Measurements from ENCODE around the gene LSM10.

DNA sequence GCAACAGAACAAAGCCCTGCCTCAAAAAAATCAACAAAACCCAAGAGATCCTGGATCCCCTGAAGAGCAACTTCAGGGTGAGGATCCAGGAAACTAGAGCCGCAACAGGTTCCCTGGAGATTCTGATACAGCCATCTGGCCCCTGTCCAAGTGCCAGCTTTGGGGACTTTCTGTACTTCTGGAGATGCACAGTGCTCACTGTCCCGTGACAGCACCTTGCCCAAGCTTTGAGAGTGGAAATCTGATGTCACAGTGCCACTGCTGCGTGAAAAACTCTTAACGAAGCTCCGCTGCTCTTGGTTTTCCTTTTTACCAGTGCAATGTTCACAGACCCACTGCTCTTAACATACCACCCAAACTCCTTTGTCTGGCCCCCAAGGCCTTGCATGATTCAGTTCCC is 38.3 kb downstream of the LSM10 start:
- no peak for TF ChIP-seq NR1H2 (CRISPR knock-in tag; IDR thresholded peaks at IDR 0.05)
- TF ChIP-seq, protein P1, sequence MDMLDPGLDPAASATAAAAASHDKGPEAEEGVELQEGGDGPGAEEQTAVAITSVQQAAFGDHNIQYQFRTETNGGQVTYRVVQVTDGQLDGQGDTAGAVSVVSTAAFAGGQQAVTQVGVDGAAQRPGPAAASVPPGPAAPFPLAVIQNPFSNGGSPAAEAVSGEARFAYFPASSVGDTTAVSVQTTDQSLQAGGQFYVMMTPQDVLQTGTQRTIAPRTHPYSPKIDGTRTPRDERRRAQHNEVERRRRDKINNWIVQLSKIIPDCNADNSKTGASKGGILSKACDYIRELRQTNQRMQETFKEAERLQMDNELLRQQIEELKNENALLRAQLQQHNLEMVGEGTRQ (CRISPR knock-in tag; IDR thresholded peaks at IDR 0.05), result no peak
- TF ChIP-seq NR2C2 (CRISPR knock-in tag; IDR thresholded peaks at IDR 0.05), result no peak
